ENCODE data around the gene ZBTB5.

GRCh38 chr9:37436540-37436939, 28.7 kb downstream of the ZBTB5 start:
- TF ChIP-seq CTCF (IDR thresholded peaks at IDR 0.05; ENCODE audit: insufficient read depth, low read length, poor library complexity, severe bottlenecking), result no peak
- no peak for TF ChIP-seq EZH2phosphoT487 (conservative IDR thresholded peaks at IDR 0.05; ENCODE audit: low read length)
